NCI-H748 (cell line): ENCODE data around the gene CHCHD4.

Source experiments
- DNase-seq: peaks from one replicate; lab custom pipeline; 2025; ENCODE audit not compliant: unreplicated experiment; lab: John Stamatoyannopoulos, UW

CHCHD4 gene

DNA sequence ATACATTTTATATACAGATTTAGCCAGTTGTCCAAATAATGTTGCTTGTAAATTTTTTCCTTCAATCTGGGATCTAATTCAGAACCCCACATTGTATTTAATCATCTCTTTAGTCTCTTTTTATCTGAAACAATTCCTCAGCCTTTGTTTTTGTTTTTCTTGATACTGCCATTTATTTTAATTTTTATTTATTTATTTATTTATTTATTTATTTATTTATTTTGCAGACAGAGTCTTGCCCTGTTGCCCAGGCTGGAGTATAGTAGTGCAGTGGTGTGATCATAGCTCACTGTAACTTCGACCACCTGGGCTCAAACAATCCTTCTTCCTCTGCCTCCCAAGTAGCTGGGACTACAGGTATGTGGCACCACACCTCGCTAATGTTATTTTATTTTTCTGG is 61.5 kb downstream of the CHCHD4 start:
- no peak for DNase-seq
